Gastrocnemius medialis (tissue), 4 donors: ENCODE results near the gene C14orf132. TPM values are rescaled to one million over a fixed set of nuclear protein-coding genes. Genes with fewer than 3 reads are reported as not detected.

ENCODE experiments used
- ATAC-seq, 2 donors: fragments of 150-250 bp; one replicate each; pipeline ENCODE4 v1.9.1; 2016
- DNase-seq, 2 donors: peaks; one replicate each; pipeline ENCODE4 v3.0.0-alpha.2; 2019
- H3K27ac ChIP-seq, 4 donors: fragments of 200-600 bp; sonication (generic); 1 replicate in 1 of 4; 2 replicates in 3 of 4; pipeline ENCODE4 v1.5.1; 2016 to 2018; ENCODE audit warnings: mild to moderate bottlenecking in 2 of 4, moderate library complexity in 1 of 4
- H3K27me3 ChIP-seq, 3 donors: fragments of 200-600 bp; sonication (generic) in 2 of 3; 1 replicate in 1 of 3; 2 replicates in 2 of 3; pipeline versions ENCODE4 v1.5.1 to v1.6.0; 2016 to 2019; ENCODE audit warnings: mild to moderate bottlenecking in 1 of 3, moderate library complexity in 1 of 3
- H3K36me3 ChIP-seq, 2 donors: fragments of 200-600 bp; sonication (generic) in 1 of 2; one replicate each; pipeline ENCODE4 v1.5.1; 2017 to 2018
- H3K4me1 ChIP-seq, 2 donors: fragments of 200-600 bp; sonication (generic) in 1 of 2; one replicate each; pipeline ENCODE4 v1.5.1; 2016 to 2017; ENCODE audit warnings: mild to moderate bottlenecking in 2 of 2
- H3K4me3 ChIP-seq, 4 donors: fragments of 200-600 bp; sonication (generic) in 3 of 4; 1 replicate in 1 of 4; 2 replicates in 3 of 4; pipeline ENCODE4 v1.5.1; 2016 to 2019; ENCODE audit warnings: mild to moderate bottlenecking in 2 of 4
- H3K9me3 ChIP-seq, 3 donors: fragments of 200-600 bp; sonication (generic) in 2 of 3; 1 replicate in 1 of 3; 2 replicates in 2 of 3; pipeline ENCODE4 v1.5.1; 2016 to 2019
- POLR2A ChIP-seq, 2 donors: fragments of 450-650 bp; IDR thresholded peaks; one replicate each; pipeline ENCODE4 v1.6.1; 2017; ENCODE audit warnings: antibody characterized with exemption in 2 of 2, mild to moderate bottlenecking in 2 of 2, moderate library complexity in 2 of 2
- in situ Hi-C, 4 donors: fragments of 200-750 bp; cut with MboI; loops; one replicate each; pipeline versions ENCODE4 v1.15.0 to v1.8.0; 2017; ENCODE audit warnings: low sequenced_read_pairs in 4 of 4
- intact Hi-C: fragments of 100-400 bp; cut with DNase I; formaldehyde crosslinking; loops from one replicate; pipeline ENCODE4 v1.15.1; 2023; ENCODE audit warnings: low total_unique reads
- total RNA-seq, 4 donors: library from RNA; depleted of rRNA; stranded (reverse); fragments of >200 nt; gene quantifications; one replicate each; pipeline versions ENCODE4 v1.1.0 to v1.2.3, GENCODE V29; 2016
- TF ChIP-seq, protein P1 (sequence below), 5 experiments: fragments of 450-650 bp in 3 of 5; fragments of 200-600 bp in 2 of 5; sonication (generic) in 2 of 5; IDR thresholded peaks in 4 of 5; conservative IDR thresholded peaks in 1 of 5; 1 replicate in 4 of 5; 2 replicates in 1 of 5; pipeline ENCODE4 v1.5.1; 2016 to 2019; ENCODE audit warnings: antibody characterized with exemption in 5 of 5, mild to moderate bottlenecking in 3 of 5, moderate library complexity in 3 of 5

Gene C14orf132
- total RNA-seq: 1 to 10 TPM; 1.1 to 2.9 (median 1.5) TPM

GRCh38 chr14:96038920-96039632 lies at the start of gene C14orf132:
Gene C14orf132, plus strand, starts transcription at chr14:96039362. Its CDS starts 139 bp downstream, at chr14:96039501.
- Histone ChIP-seq H3K4me3 (peak within 1 kb of the TSS; percentile 51 to 71 (median 65)), H3K9me3 (no peaks in the 10 kb centered on the region), H3K27me3 (peaks cover 23 to 33% (median 32%) of the 10 kb centered on the region in 3 donors), H3K27ac (peak within 1 kb of the TSS; percentile 21 to 77 (median 44)), H3K4me1 (peaks cover 0 to 11% of the 10 kb centered on the region in 2 donors), H3K36me3 (no peaks in the 10 kb centered on the region)
- ATAC-seq: peak; percentile 67 to 78
- in situ Hi-C loops: no loop called here
- peak; percentile 41 to 45 for TF ChIP-seq POLR2A (IDR thresholded peaks at IDR 0.05)
- TF ChIP-seq, protein P1, sequence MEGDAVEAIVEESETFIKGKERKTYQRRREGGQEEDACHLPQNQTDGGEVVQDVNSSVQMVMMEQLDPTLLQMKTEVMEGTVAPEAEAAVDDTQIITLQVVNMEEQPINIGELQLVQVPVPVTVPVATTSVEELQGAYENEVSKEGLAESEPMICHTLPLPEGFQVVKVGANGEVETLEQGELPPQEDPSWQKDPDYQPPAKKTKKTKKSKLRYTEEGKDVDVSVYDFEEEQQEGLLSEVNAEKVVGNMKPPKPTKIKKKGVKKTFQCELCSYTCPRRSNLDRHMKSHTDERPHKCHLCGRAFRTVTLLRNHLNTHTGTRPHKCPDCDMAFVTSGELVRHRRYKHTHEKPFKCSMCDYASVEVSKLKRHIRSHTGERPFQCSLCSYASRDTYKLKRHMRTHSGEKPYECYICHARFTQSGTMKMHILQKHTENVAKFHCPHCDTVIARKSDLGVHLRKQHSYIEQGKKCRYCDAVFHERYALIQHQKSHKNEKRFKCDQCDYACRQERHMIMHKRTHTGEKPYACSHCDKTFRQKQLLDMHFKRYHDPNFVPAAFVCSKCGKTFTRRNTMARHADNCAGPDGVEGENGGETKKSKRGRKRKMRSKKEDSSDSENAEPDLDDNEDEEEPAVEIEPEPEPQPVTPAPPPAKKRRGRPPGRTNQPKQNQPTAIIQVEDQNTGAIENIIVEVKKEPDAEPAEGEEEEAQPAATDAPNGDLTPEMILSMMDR (IDR thresholded peaks at IDR 0.05 in 4 of 5, conservative IDR thresholded peaks at IDR 0.05 in 1 of 5): no peak
- peak in 1 of 2 donors; percentile 33 for DNase-seq
- intact Hi-C loops: loop anchor here (10.0 kb wide), 1 partner anchor 56 kb away; no protein-coding TSS in a partner anchor

DNA sequence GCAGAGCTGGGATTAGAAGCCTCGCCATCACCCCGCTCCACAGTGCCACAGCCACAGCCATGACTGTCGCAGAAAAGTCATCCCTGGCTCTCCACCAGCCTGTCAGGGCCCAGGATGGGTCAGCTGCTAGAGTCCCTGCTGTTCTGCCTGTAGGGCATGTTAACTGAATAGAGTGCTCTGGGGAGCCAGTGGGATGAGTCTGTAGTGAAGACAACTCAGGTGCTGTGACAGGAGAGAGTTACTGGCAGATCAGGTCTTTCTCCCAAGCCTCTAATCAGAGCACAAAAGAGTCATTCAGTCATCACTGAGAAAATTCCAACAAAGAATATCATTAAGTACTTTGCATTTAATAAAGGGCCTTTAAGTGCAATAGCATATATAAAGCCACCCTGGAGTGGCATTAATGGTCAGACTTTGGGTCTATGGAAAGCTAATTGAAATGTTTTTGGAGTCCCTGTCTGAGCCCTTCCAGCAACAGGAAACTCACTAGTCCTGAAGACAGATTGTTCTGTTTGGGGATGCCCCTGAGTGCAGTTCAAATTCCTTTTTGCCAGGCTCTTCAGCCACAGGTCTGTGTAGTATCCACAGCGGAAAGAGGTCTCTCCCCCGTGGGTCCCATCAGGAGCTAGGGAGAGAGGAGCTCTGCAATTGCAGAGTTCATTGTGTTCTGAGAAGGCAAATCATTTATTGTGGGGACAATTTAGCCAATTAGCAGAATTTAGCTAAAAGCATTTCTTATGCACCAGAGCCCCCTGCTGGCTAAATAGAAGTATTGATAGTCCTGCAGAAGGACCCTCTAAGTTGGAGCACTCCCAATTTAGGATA lies 45.2 kb upstream of the C14orf132 start:
- DNase-seq: no peak
- H3K27me3 ChIP-seq: peaks cover 0 to 8% (median 8%) of the 10 kb centered on the region in 3 donors
- no peaks in the 10 kb centered on the region for H3K36me3 ChIP-seq
- ATAC-seq: no peak
- in situ Hi-C loops: loop anchor here (10.0 to 25.0 kb wide), 2 partner anchors 429 to 432 kb away; no protein-coding TSS in a partner anchor
- intact Hi-C loops: loop anchor here (5.0 kb wide), 1 partner anchor 432 kb away; no protein-coding TSS in a partner anchor
- H3K9me3 ChIP-seq: no peaks in the 10 kb centered on the region
- H3K4me1 ChIP-seq: no peaks in the 10 kb centered on the region
- no peak overlapping the region for H3K4me3 ChIP-seq
- no peak for TF ChIP-seq POLR2A (IDR thresholded peaks at IDR 0.05)
- TF ChIP-seq, protein P1 (IDR thresholded peaks at IDR 0.05 in 4 of 5, conservative IDR thresholded peaks at IDR 0.05 in 1 of 5): peak in 4 of 5 experiments; percentile 37 to 61 (median 44)
- H3K27ac ChIP-seq: no peak overlapping the region

DNA sequence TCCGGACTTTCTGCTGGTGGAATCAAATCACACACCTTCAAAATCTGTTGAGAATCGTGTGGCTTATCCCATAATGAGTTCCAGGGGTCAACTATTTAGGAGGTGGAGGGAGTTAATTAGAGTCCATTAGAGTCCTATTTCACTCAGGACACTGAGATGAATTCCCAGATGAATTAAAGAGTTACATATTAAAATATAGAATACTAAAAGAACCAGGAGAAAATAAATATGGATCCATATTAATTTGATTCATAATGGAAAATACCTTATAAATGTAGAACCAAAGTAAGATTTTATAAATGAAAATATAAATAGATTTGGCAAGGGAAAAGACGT lies 44.6 kb upstream of the C14orf132 start:
- DNase-seq (no peak), ATAC-seq (no peak)
- no peak overlapping the region for H3K4me3 ChIP-seq
- intact Hi-C loops: loop anchor here (5.0 kb wide), 1 partner anchor 432 kb away; no protein-coding TSS in a partner anchor
- H3K27ac ChIP-seq: no peak overlapping the region
- no peaks in the 10 kb centered on the region for H3K4me1 ChIP-seq
- H3K36me3 ChIP-seq: no peaks in the 10 kb centered on the region
- H3K27me3 ChIP-seq: peaks cover 0 to 9% (median 8%) of the 10 kb centered on the region in 3 donors
- in situ Hi-C loops: loop anchor here (10.0 to 25.0 kb wide), 2 partner anchors 430 to 432 kb away; no protein-coding TSS in a partner anchor
- TF ChIP-seq, protein P1 (IDR thresholded peaks at IDR 0.05 in 4 of 5, conservative IDR thresholded peaks at IDR 0.05 in 1 of 5): no peak
- no peak for TF ChIP-seq POLR2A (IDR thresholded peaks at IDR 0.05)
- H3K9me3 ChIP-seq: no peaks in the 10 kb centered on the region

DNA sequence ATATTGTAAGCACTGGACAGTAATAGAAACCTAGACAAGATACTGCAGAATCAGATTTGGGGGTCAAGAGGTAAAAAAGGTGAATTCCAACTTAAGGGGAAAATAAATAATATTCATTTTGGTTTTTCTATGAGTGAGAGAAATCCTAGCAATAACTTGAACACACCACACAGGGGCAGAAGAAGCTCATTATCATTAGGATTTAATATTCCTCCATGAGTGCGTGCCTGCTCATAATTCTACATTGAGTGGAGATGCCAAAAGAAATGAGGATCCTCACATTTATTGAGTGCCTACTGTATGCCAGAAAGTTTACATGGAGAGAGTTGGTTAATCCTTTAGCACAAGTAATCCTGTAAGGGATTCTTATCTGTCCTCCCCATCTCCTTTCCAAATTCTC lies 40.5 kb upstream of the C14orf132 start:
- no peaks in the 10 kb centered on the region for H3K36me3 ChIP-seq
- TF ChIP-seq, protein P1 (IDR thresholded peaks at IDR 0.05 in 4 of 5, conservative IDR thresholded peaks at IDR 0.05 in 1 of 5): no peak
- TF ChIP-seq POLR2A (IDR thresholded peaks at IDR 0.05): no peak
- no peaks in the 10 kb centered on the region for H3K9me3 ChIP-seq
- H3K4me1 ChIP-seq: no peaks in the 10 kb centered on the region
- ATAC-seq: no peak
- in situ Hi-C loops: loop anchor here (10.0 to 25.0 kb wide), 2 partner anchors 434 to 436 kb away; no protein-coding TSS in a partner anchor
- peaks cover 0 to 11% (median 8%) of the 10 kb centered on the region in 3 donors for H3K27me3 ChIP-seq
- no peak for DNase-seq
- intact Hi-C loops: loop anchor here (1.0 to 5.0 kb wide), 2 partner anchors 100 to 279 kb away; no protein-coding TSS in a partner anchor
- no peak overlapping the region for H3K4me3 ChIP-seq
- H3K27ac ChIP-seq: no peak overlapping the region
